NCI-H1694 treated with DMSO at 0.1 percent for 48 hours (cell line): Measurements from ENCODE around the gene PET100.

Experiments used
- DNase-seq: peaks from one replicate; lab custom pipeline; 2025; lab: John Stamatoyannopoulos, UW

The PET100 gene

GRCh38 chr19:7629347-7630054 lies at the start of gene PET100, which contains the start of gene XAB2:
TSS of gene PET100 (plus strand) at chr19:7629793. CDS start at chr19:7629834, 41 bp downstream.
TSS of gene XAB2 (minus strand) at chr19:7629545. CDS start at chr19:7629527, 18 bp downstream.
- DNase-seq = peak; percentile 96

- no peak for DNase-seq
These were observed 47.1 kb upstream of the PET100 start for GRCh38 chr19:7582446-7582845.

GRCh38 chr19:7589822-7590221 lies 39.8 kb upstream of the PET100 start:
- no peak for DNase-seq

DNA sequence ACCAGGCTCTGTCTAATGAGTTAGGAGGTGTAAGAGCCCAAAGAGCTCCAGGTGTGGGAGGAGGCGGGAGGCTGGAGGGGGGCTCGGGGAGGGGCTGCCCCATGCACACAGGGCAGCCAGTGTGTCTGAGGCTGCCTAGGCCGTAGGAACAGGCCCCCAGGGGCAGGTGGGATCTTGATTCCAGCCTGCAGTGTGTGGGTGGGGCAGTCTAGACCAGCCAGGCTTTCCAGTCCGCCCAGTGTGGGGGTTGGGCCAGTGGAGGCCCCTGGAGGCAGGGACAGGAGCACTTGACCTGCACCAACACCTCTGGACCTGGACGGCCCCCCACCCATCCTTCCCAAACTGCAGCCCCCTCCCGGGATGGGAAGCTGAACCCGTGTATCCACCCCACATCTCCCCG lies 39.3 kb upstream of the PET100 start:
- DNase-seq = no peak

DNA sequence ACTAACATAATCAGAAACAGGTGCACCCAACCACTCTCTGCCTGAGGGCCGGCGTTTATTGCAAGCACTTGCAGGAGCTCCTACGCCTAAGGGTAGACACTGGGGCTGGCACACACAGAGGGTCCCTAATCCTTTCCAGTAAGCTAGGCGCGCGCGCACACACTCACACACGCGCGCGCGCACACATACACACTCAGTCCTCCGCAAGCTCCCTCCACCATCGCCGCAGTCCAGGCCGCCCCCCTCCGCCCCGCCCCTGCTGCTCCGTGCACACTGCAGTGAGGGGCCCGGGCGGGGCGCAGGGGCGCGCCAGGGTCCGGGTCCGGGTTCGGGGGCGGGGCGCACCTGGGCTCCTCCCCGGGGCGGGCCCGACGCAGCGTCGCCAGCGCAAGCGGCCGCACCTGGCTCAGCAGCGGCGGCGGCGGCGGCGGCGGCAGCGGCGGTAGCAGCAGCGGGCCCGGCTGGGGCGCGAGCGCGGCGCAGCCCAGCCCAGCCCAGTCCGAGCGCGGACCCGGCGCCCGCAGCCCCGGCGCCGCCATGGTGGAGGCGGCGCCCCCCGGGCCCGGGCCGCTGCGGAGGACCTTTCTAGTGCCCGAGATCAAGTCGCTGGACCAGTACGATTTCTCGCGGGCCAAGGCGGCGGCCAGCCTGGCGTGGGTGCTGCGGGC lies 34.0 kb upstream of the PET100 start, which contains the start of gene CAMSAP3:
CAMSAP3 (plus strand) TSS at position 398 of the 668 bp plus-strand sequence; CDS start at position 538, 140 bp downstream.
- DNase-seq = peak; percentile 26

GRCh38 chr19:7596211-7596937 lies 33.2 kb upstream of the PET100 start:
- no peak for DNase-seq

DNA sequence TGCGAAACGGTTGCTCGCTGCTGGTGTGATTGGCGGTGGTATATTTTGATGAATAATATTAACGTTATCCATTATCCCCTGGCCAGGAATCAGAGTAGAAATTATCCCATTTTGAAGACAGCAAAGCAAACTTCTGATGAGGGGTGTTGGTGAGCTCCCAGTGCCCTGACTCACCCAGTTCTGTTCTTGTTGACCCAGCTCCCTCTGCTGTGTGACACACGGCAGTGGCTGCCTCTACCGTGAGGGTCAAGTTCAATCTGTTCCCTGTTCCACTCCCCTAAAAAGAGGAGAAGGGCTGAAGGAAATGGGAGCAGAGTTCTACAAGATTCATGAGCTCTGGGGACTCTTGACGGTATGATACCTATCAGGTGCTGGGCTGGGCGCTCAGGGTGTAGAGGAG lies 31.9 kb upstream of the PET100 start:
- DNase-seq = no peak

GRCh38 chr19:7598180-7598579 lies 31.4 kb upstream of the PET100 start:
- no peak for DNase-seq

GRCh38 chr19:7600721-7601120 lies 28.9 kb upstream of the PET100 start:
- no peak for DNase-seq

DNA sequence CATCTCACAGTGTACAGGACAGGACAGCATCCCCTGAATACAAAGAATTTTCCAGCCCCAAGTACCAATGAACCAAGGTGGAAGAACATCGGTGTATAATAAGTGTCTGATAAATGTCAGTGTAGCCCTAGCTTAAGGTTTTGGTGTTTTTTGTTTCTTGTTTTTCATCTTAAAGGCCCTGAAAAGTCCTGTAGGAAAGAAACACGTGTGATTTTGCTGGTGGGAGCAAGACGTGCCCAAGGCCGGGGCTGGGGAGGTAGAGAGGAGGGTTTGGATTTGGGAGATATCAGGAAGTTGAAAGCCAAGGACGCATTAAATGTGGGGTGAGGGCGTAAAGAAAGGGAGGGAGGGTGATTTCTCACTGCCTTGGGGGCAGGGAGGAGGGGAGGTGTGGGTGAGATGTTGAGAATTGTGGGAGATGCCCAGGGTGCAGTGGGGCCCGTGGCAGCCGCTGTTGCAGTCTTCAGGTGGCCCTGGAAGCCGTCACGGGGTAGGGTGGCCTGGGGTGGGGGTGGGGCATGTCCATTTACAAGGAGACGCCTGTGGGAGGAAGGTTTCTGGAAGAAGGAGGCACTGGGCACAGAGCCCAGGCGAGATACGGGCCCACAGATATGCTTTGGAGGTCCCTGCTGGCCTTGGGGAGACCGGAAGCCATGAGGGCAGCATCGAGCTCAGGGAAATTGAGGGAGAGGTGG lies 27.2 kb upstream of the PET100 start:
- DNase-seq = no peak

DNA sequence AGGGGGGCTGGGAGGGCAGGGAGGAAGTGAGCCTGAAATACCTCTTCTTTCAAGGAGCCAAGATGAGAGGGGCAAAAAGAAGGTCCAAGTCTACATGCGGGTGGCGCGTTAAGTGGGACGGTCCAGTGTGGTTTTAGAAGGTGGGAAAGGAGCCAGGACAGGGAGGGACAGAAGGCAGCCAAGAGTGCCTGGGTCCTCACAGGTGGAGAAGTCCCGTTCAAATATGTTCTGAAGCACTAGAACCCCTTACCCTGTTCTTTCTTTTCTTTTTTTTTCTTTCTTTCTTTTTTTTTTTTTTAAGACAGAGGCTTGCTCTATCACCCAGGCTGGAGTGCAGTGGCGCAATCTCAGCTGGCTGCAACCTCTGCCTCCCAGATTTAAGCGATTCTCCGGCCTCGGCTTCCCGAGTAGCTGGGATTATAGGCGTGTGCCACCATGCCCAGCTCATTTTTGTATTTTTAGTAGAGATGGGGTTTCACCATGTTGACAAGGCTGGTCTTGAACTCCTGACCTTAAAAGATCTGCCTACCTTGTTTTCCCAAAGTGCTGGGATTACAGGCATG lies 26.6 kb upstream of the PET100 start:
- DNase-seq = no peak

DNA sequence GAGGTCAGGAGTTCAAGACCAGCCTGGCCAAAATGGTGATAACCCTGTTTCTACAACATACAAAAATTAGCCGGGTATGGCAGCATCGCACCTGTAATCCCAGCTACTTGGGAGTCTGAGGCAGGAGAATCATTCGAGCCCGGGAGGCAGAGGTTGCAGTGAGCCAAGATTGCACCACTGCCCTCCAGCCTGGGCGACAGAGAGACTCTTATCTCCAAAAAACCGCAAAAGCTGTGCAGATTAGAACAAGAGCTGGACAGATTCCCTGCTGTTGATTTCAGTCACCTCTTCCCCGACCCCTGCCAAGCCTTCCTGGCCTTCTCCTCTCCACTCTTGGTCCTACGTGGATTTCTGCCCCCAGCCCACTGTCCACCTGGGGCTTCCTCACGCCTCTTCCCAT lies 25.7 kb upstream of the PET100 start:
- no peak for DNase-seq

DNA sequence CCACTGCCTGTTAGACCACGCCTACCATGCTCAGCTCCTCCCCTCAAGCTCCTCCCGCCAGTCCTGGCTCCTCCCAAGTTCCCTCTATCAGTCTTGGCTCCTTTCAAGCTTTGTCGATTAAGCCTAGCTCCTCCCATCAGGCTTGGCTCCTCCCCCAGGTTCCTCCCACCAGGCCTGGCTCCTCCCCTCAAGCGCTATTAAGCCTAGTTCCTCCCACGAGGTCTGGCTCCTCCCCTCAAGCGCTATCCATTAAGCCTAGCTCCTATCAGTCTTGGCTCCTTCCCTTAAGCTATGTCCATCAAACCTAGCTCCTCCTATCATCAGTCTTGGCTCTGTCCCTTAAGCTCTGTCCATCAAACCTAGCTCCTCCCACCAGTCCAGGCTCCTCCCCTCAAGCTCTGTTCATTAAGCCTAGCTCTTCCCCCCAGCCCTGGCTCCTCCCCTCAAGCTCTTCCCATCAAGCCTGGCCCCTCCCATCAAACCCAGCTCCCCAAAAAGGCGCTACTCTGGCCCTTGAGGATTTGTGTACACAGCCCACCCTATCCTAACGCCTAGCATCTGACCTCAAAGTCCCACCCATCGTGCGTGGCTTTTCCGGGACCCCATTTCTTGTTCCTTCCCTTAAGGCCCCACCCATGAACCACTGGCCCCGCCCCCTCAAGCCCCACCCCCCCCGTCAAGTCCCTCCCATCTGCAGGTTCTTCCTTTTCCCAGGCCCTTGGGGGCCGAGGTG lies 23.9 kb upstream of the PET100 start:
- no peak for DNase-seq

GRCh38 chr19:7606289-7606688 lies 23.3 kb upstream of the PET100 start:
- DNase-seq = no peak

DNA sequence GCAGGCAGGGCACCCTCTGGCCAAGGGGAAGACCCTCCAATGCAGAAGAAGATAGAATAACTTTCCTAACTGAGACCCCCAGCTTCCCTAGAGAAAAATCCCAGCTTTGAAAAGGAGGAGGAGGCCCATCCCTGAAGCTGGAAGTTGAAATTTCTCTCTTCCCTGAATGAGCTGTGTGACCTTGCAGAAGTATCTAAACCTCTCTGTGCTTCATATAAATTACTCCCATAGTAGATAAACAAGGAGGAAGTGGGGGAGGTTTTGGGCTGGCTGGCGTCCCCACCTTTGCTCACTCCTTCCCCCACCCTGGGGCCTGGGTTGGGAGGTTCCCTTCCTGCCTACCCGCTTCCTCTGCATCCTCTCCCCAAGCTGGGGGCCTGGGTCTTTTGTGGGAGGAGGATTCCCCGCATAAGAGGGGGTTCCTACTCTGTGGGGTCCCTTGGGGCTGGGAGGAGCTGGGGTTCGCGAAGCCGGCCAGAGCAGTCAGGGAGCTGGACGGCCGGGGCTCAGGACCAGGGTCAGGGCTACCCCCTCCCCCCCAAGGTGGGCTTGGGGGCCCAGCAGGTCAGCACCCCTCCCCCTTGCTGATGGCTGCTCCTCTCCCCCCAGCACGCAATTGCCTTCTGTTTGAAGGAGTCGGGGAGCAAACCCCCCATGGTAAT lies 22.2 kb upstream of the PET100 start:
- DNase-seq = no peak

DNA sequence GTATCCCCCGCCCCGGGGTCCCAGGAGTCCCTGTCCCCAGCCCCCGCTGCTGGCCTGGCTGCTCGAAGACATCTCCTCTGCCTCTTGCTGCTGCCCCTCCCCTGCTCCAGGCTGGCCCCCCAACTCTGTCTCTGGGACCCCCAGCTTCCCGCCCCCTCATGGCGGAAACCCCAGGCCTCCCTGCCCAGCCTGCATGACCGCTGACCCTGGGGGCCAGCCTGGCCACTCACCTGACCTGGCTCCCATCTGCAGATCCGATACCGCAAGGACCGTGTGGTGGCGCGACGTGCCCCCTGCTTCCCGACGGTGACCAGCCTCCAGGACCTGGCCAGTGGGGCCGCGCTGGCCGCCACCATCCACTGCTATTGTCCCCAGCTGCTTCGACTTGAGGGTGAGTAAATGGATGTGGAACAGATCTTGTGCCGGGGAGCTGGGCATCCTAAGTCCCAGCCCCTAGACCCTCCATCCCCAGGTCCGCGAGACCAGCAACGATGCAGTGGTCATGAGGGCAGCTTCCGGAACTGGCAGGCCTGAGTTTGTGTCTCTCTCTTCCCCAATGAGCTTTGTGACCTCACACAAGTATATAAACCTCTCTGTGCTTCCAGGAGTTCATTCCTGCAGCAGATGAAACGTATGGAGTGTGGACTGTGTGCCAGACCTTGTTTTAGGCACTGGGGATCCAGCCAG lies 21.6 kb upstream of the PET100 start:
- DNase-seq = no peak

DNA sequence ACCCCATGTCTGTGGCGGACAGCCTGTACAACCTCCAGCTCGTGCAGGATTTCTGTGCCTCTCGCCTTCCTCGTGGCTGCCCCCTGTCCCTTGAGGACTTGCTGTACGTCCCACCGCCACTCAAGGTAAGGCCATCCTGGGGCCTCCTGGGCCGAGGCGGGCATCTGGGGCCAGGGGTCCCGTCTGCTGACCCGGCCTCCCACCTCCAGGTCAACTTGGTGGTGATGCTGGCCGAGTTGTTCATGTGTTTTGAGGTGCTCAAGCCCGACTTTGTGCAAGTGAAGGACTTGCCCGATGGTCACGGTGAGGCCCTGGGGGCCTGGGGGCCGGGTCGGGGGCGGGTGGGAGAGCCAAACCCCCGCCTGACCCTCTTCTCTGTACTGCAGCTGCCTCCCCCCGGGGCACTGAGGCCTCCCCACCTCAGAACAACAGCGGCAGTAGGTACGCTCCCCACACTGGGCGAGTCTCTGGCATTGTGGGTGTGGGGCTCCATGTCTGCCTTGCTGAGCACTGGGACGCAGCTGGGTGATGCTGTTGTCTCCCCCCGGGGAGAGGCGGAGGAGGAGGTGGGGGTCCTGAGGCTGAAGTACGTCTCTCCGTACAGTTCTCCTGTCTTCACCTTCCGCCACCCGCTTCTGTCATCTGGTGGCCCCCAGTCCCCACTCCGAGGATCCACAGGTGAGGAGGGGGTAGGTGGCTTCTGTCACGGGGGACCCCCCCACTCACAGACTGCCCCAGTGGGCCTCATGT lies 18.9 kb upstream of the PET100 start:
- DNase-seq = no peak

GRCh38 chr19:7611541-7612279 lies 17.9 kb upstream of the PET100 start:
- no peak for DNase-seq
